ENCODE measurements around the gene CIDEA. TPM values are rescaled to one million over a fixed set of nuclear protein-coding genes. Genes with fewer than 3 reads are reported as not detected.

Gene CIDEA
- total and polyA plus RNA-seq, 3 experiments from 2014 or later, result not detected

- H3K9me3 ChIP-seq (ENCODE audit: low read length), result no peaks in the 10 kb centered on the region
- no peak for DNase-seq
- Mint-ChIP-seq H3K9me3 (peaks cover 0 to 3% (median 0%) of the 10 kb centered on the region in 5 donors), H3K27me3 (peaks cover 19 to 52% of the 10 kb centered on the region in 2 donors), H3K4me1 (no peaks in the 10 kb centered on the region), H3K27ac (no peak overlapping the region), H3K4me3 (no peak overlapping the region), H3K36me3 (no peaks in the 10 kb centered on the region)
- POLR2A ChIA-PET, result no interaction called here
- no peaks in the 10 kb centered on the region for H3K36me3 ChIP-seq (ENCODE audit: insufficient read depth, low read length)
- peaks cover 2% of the 10 kb centered on the region for H3K27me3 ChIP-seq (ENCODE audit: insufficient read depth, low read length, poor library complexity, severe bottlenecking)
- CTCF ChIA-PET, result no interaction called here
- no peaks in the 10 kb centered on the region for H3K4me1 ChIP-seq (ENCODE audit: insufficient read depth, low read length)
- H3K27ac ChIP-seq (ENCODE audit: low read depth, low read length), result no peak overlapping the region
- H3K4me3 ChIP-seq (ENCODE audit: low read length), result no peak overlapping the region
Observed at GRCh38 chr18:12246849-12247808, 7.0 kb upstream of the CIDEA start.

- Histone ChIP-seq H3K36me3 (ENCODE audit: insufficient read depth, low read length) (no peaks in the 10 kb centered on the region), H3K9me3 (ENCODE audit: low read length) (no peaks in the 10 kb centered on the region), H3K27ac (ENCODE audit: low read depth, low read length) (no peak overlapping the region), H3K4me3 (ENCODE audit: low read length) (no peak overlapping the region), H3K27me3 (ENCODE audit: insufficient read depth, low read length, poor library complexity, severe bottlenecking) (peaks cover 3% of the 10 kb centered on the region), H3K4me1 (ENCODE audit: insufficient read depth, low read length) (no peaks in the 10 kb centered on the region)
- CTCF ChIA-PET, result no interaction called here
- no peak overlapping the region for H3K4me3 Mint-ChIP-seq
- DNase-seq, result no peak
- no peak overlapping the region for H3K27ac Mint-ChIP-seq
- no peaks in the 10 kb centered on the region for H3K4me1 Mint-ChIP-seq
- H3K27me3 Mint-ChIP-seq, result peaks cover 22 to 56% of the 10 kb centered on the region in 2 donors
- peaks cover 0 to 3% (median 0%) of the 10 kb centered on the region in 5 donors for H3K9me3 Mint-ChIP-seq
- no peaks in the 10 kb centered on the region for H3K36me3 Mint-ChIP-seq
- POLR2A ChIA-PET, result no interaction called here
Observed at GRCh38 chr18:12247946-12248345, 6.2 kb upstream of the CIDEA start.

- Mint-ChIP-seq H3K27me3 (peaks cover 27 to 59% of the 10 kb centered on the region in 2 donors), H3K4me1 (no peaks in the 10 kb centered on the region), H3K36me3 (no peaks in the 10 kb centered on the region), H3K9me3 (peaks cover 0 to 3% (median 0%) of the 10 kb centered on the region in 5 donors), H3K4me3 (no peak overlapping the region), H3K27ac (no peak overlapping the region)
- no peaks in the 10 kb centered on the region for H3K36me3 ChIP-seq (ENCODE audit: insufficient read depth, low read length)
- peaks cover 3% of the 10 kb centered on the region for H3K27me3 ChIP-seq (ENCODE audit: insufficient read depth, low read length, poor library complexity, severe bottlenecking)
- POLR2A ChIA-PET, result no interaction called here
- H3K27ac ChIP-seq (ENCODE audit: low read depth, low read length), result no peak overlapping the region
- no peak overlapping the region for H3K4me3 ChIP-seq (ENCODE audit: low read length)
- DNase-seq, result no peak
- CTCF ChIA-PET, result no interaction called here
- H3K4me1 ChIP-seq (ENCODE audit: insufficient read depth, low read length), result no peaks in the 10 kb centered on the region
- H3K9me3 ChIP-seq (ENCODE audit: low read length), result no peaks in the 10 kb centered on the region
Observed at GRCh38 chr18:12248926-12249720, 5.0 kb upstream of the CIDEA start.

- Histone ChIP-seq H3K9me3 (ENCODE audit: low read length) (no peaks in the 10 kb centered on the region), H3K36me3 (ENCODE audit: insufficient read depth, low read length) (no peaks in the 10 kb centered on the region), H3K4me3 (ENCODE audit: low read length) (no peak overlapping the region), H3K27me3 (ENCODE audit: insufficient read depth, low read length, poor library complexity, severe bottlenecking) (peaks cover 3% of the 10 kb centered on the region), H3K27ac (ENCODE audit: low read depth, low read length) (no peak overlapping the region), H3K4me1 (ENCODE audit: insufficient read depth, low read length) (no peaks in the 10 kb centered on the region)
- Mint-ChIP-seq H3K4me1 (no peaks in the 10 kb centered on the region), H3K27ac (no peak overlapping the region), H3K4me3 (no peak overlapping the region), H3K36me3 (no peaks in the 10 kb centered on the region), H3K27me3 (peaks cover 33 to 68% of the 10 kb centered on the region in 2 donors), H3K9me3 (no peaks in the 10 kb centered on the region)
- POLR2A ChIA-PET, result no interaction called here
- no peak for DNase-seq
- CTCF ChIA-PET, result no interaction called here
Observed at GRCh38 chr18:12251311-12251710, 2.9 kb upstream of the CIDEA start.

GRCh38 chr18:12252061-12252460 is 2.1 kb upstream of the CIDEA start:
- H3K4me3 Mint-ChIP-seq, result no peak overlapping the region
- POLR2A ChIA-PET, result no interaction called here
- H3K4me3 ChIP-seq (ENCODE audit: low read length), result no peak overlapping the region
- H3K4me1 Mint-ChIP-seq, result no peaks in the 10 kb centered on the region
- no peaks in the 10 kb centered on the region for H3K9me3 Mint-ChIP-seq
- no peak overlapping the region for H3K27ac Mint-ChIP-seq
- no peaks in the 10 kb centered on the region for H3K36me3 Mint-ChIP-seq
- H3K4me1 ChIP-seq (ENCODE audit: insufficient read depth, low read length), result no peaks in the 10 kb centered on the region
- no peaks in the 10 kb centered on the region for H3K36me3 ChIP-seq (ENCODE audit: insufficient read depth, low read length)
- H3K27ac ChIP-seq (ENCODE audit: low read depth, low read length), result no peak overlapping the region
- no peaks in the 10 kb centered on the region for H3K9me3 ChIP-seq (ENCODE audit: low read length)
- H3K27me3 Mint-ChIP-seq, result peaks cover 33 to 65% of the 10 kb centered on the region in 2 donors
- no peak for DNase-seq
- CTCF ChIA-PET, result no interaction called here
- peaks cover 3% of the 10 kb centered on the region for H3K27me3 ChIP-seq (ENCODE audit: insufficient read depth, low read length, poor library complexity, severe bottlenecking)

GRCh38 chr18:12253027-12253426 is 1.1 kb upstream of the CIDEA start:
- Mint-ChIP-seq H3K4me1 (no peaks in the 10 kb centered on the region), H3K36me3 (no peaks in the 10 kb centered on the region), H3K4me3 (no peak overlapping the region), H3K27me3 (peaks cover 33 to 68% of the 10 kb centered on the region in 2 donors), H3K9me3 (no peaks in the 10 kb centered on the region), H3K27ac (no peak overlapping the region)
- no peaks in the 10 kb centered on the region for H3K4me1 ChIP-seq (ENCODE audit: insufficient read depth, low read length)
- H3K9me3 ChIP-seq (ENCODE audit: low read length), result no peaks in the 10 kb centered on the region
- DNase-seq, result no peak
- ChIA-PET POLR2A (no interaction called here), CTCF (no interaction called here)
- H3K27ac ChIP-seq (ENCODE audit: low read depth, low read length), result no peak overlapping the region
- no peaks in the 10 kb centered on the region for H3K36me3 ChIP-seq (ENCODE audit: insufficient read depth, low read length)
- no peak overlapping the region for H3K4me3 ChIP-seq (ENCODE audit: low read length)
- peaks cover 3% of the 10 kb centered on the region for H3K27me3 ChIP-seq (ENCODE audit: insufficient read depth, low read length, poor library complexity, severe bottlenecking)

GRCh38 chr18:12253663-12254135 is 462 bp upstream of the CIDEA start:
- Mint-ChIP-seq H3K36me3 (no peaks in the 10 kb centered on the region), H3K9me3 (no peaks in the 10 kb centered on the region), H3K27me3 (peaks cover 31 to 65% of the 10 kb centered on the region in 2 donors), H3K4me3 (no peak overlapping the region), H3K4me1 (no peaks in the 10 kb centered on the region), H3K27ac (no peak overlapping the region)
- DNase-seq, result no peak
- Histone ChIP-seq H3K9me3 (ENCODE audit: low read length) (no peaks in the 10 kb centered on the region), H3K36me3 (ENCODE audit: insufficient read depth, low read length) (no peaks in the 10 kb centered on the region), H3K27me3 (ENCODE audit: insufficient read depth, low read length, poor library complexity, severe bottlenecking) (peaks cover 3% of the 10 kb centered on the region), H3K27ac (ENCODE audit: low read depth, low read length) (no peak overlapping the region), H3K4me3 (ENCODE audit: low read length) (no peak overlapping the region), H3K4me1 (ENCODE audit: insufficient read depth, low read length) (no peaks in the 10 kb centered on the region)
- ChIA-PET CTCF (no interaction called here), POLR2A (no interaction called here)

- H3K36me3 Mint-ChIP-seq, result no peaks in the 10 kb centered on the region
- CTCF ChIA-PET, result no interaction called here
Observed at GRCh38 chr18:12254820-12255511, 805 bp downstream of the CIDEA start.

More at GRCh38 chr18:12254820-12255511, 805 bp downstream of the CIDEA start:
- no peak overlapping the region for H3K4me3 Mint-ChIP-seq
- no peak overlapping the region for H3K4me3 ChIP-seq (ENCODE audit: low read length)
- POLR2A ChIA-PET, result no interaction called here
- no peak for DNase-seq
- no peak overlapping the region for H3K27ac Mint-ChIP-seq
- peaks cover 24 to 54% of the 10 kb centered on the region in 2 donors for H3K27me3 Mint-ChIP-seq
- H3K36me3 ChIP-seq (ENCODE audit: insufficient read depth, low read length), result no peaks in the 10 kb centered on the region
- no peaks in the 10 kb centered on the region for H3K4me1 ChIP-seq (ENCODE audit: insufficient read depth, low read length)
- H3K27me3 ChIP-seq (ENCODE audit: insufficient read depth, low read length, poor library complexity, severe bottlenecking), result peaks cover 3% of the 10 kb centered on the region
- H3K9me3 Mint-ChIP-seq, result no peaks in the 10 kb centered on the region
- no peak overlapping the region for H3K27ac ChIP-seq (ENCODE audit: low read depth, low read length)
- H3K4me1 Mint-ChIP-seq, result no peaks in the 10 kb centered on the region
- H3K9me3 ChIP-seq (ENCODE audit: low read length), result no peaks in the 10 kb centered on the region

All from CD8-positive, alpha-beta memory T cell (primary cell).